Activated CD8-positive, alpha-beta memory T cell treated with anti-CD3 and anti-CD28 coated beads, Interleukin-2, amount 50 U/mL, for 4 hours (primary cell): ENCODE data around the gene ACTR5.

ENCODE experiments used
- DNase-seq: peaks from one replicate; pipeline ENCODE4 v3.0.0-alpha.2; 2020

The ACTR5 gene

GRCh38 chr20:38748097-38748860, at the start of gene ACTR5:
ACTR5 (plus strand) TSS chr20:38748460; CDS start chr20:38748479, 19 bp downstream.
- DNase-seq = peak; percentile 99

GRCh38 chr20:38698541-38698940, 49.7 kb upstream of the ACTR5 start:
- DNase-seq = no peak

- DNase-seq = no peak
Observed at GRCh38 chr20:38700141-38700540, 48.1 kb upstream of the ACTR5 start.

- no peak for DNase-seq
Observed at GRCh38 chr20:38700926-38701325, 47.3 kb upstream of the ACTR5 start.

- no peak for DNase-seq
Observed at GRCh38 chr20:38703526-38703925, 44.7 kb upstream of the ACTR5 start.

GRCh38 chr20:38704136-38704535, 44.1 kb upstream of the ACTR5 start:
- DNase-seq = no peak

GRCh38 chr20:38706509-38706908, 41.8 kb upstream of the ACTR5 start:
- DNase-seq = no peak

- DNase-seq = no peak
Observed at GRCh38 chr20:38714308-38714707, 34.0 kb upstream of the ACTR5 start.

GRCh38 chr20:38715646-38716045, 32.6 kb upstream of the ACTR5 start:
- no peak for DNase-seq

- DNase-seq = no peak
Observed at GRCh38 chr20:38722683-38723016, 25.6 kb upstream of the ACTR5 start.

- no peak for DNase-seq
Observed at GRCh38 chr20:38723017-38723847, 25.0 kb upstream of the ACTR5 start.

GRCh38 chr20:38723848-38724625, 24.2 kb upstream of the ACTR5 start, which contains the start of gene SLC32A1:
SLC32A1 (plus strand) TSS chr20:38724486; CDS start chr20:38724725, 239 bp downstream.
- DNase-seq = no peak

GRCh38 chr20:38724626-38725147, 23.6 kb upstream of the ACTR5 start:
- no peak for DNase-seq

- no peak for DNase-seq
Observed at GRCh38 chr20:38725148-38725901, 22.9 kb upstream of the ACTR5 start.

- peak; percentile 35 for DNase-seq
Observed at GRCh38 chr20:38725931-38726803, 22.1 kb upstream of the ACTR5 start.

GRCh38 chr20:38726804-38727606, 21.3 kb upstream of the ACTR5 start:
- DNase-seq = peak; percentile 53

- DNase-seq = no peak
Observed at GRCh38 chr20:38727607-38728190, 20.6 kb upstream of the ACTR5 start.

GRCh38 chr20:38728191-38728781, 20.0 kb upstream of the ACTR5 start:
- no peak for DNase-seq

GRCh38 chr20:38728911-38729642, 19.2 kb upstream of the ACTR5 start:
- no peak for DNase-seq
